Erythroblast (primary cell): Measurements from ENCODE around the gene PLXNA3.

Source experiments
- GATA1 ChIP-seq: IDR thresholded peaks from 2 replicates; pipeline ENCODE4 v1.6.1; 2011; ENCODE audit warnings: low read depth, mild to moderate bottlenecking, control low read depth, low read length, moderate library complexity
- POLR2A ChIP-seq: IDR thresholded peaks from 2 replicates; pipeline ENCODE4 v1.6.1; 2011; ENCODE audit warnings: mild to moderate bottlenecking, low read length

- no peak for TF ChIP-seq POLR2A
- no peak for TF ChIP-seq GATA1
Observed at GRCh38 chrX:154472685-154473632, 14.9 kb downstream of the PLXNA3 start.
